Stomach (tissue), 9 donors: ENCODE measurements around the gene ITGB8. TPM values are rescaled to one million over a fixed set of nuclear protein-coding genes. Genes with fewer than 3 reads are reported as not detected.

ENCODE experiments used
- DNase-seq, 2 donors: peaks; one replicate each; pipeline versions ENCODE4 v3.0.0 to v3.0.0-alpha.2; 2013 to 2019
- H3K27ac ChIP-seq, 5 donors: fragments of 200-600 bp in 4 of 5; sonication (generic) in 4 of 5; one replicate each; pipeline ENCODE4 v1.5.1; 2013 to 2019; ENCODE audit warnings: mild to moderate bottlenecking in 1 of 5, moderate library complexity in 1 of 5
- H3K27me3 ChIP-seq, 3 donors: fragments of 200-600 bp; sonication (generic); one replicate each; pipeline ENCODE4 v1.5.1; 2017 to 2019; ENCODE audit warnings: mixed run types in 1 of 3
- H3K36me3 ChIP-seq, 4 donors: fragments of 200-600 bp; sonication (generic); 1 replicate in 3 of 4; 2 replicates in 1 of 4; pipeline ENCODE4 v1.5.1; 2016 to 2019
- H3K4me1 ChIP-seq, 4 donors: fragments of 200-600 bp; sonication (generic); one replicate each; pipeline ENCODE4 v1.5.1; 2016 to 2019
- H3K4me3 ChIP-seq, 4 donors: fragments of 200-600 bp; sonication (generic) in 3 of 4; one replicate each; pipeline ENCODE4 v1.5.1; 2016 to 2019; ENCODE audit warnings: mild to moderate bottlenecking in 1 of 4
- H3K9me3 ChIP-seq, 4 donors: fragments of 200-600 bp; sonication (generic); one replicate each; pipeline ENCODE4 v1.5.1; 2016 to 2019
- EP300 ChIP-seq: sonication (generic); formaldehyde crosslinking; IDR thresholded peaks from one replicate; pipeline ENCODE4 v1.6.1; 2017; ENCODE audit warnings: antibody characterized with exemption
- POLR2A ChIP-seq, 4 donors: fragments of 450-650 bp; IDR thresholded peaks; one replicate each; pipeline ENCODE4 v1.6.1; 2016; ENCODE audit warnings: antibody characterized with exemption in 4 of 4, control low read depth in 2 of 4, mild to moderate bottlenecking in 1 of 4, moderate library complexity in 1 of 4
- POLR2AphosphoS5 ChIP-seq, 3 donors: sonication (generic); formaldehyde crosslinking; IDR thresholded peaks; one replicate each; pipeline ENCODE4 v1.6.1; 2016; ENCODE audit warnings: antibody characterized with exemption in 3 of 3
- WGBS, 5 donors: extraction: QIAGEN DNeasy Blood & Tissue Kit in 3 of 5; methylation state at CpG; one replicate each; pipeline versions ENCODE4 v1.1.5 to v1.1.7; 2013 to 2018; 5-methylcytosine and 5-hydroxymethylcytosine counted together
- intact Hi-C: fragments of 100-400 bp; cut with DNase I; formaldehyde crosslinking; loops from one replicate; pipeline ENCODE4 v1.15.1; 2023; ENCODE audit warnings: low total_unique reads
- polyA plus RNA-seq, 3 donors: library from polyadenylated mRNA; stranded (reverse); fragments of 200-250 nt; gene quantifications; one replicate each; pipeline ENCODE4 v1.2.3, GENCODE V29; 2013
- total RNA-seq, 5 donors: library from RNA; depleted of rRNA; stranded (reverse); fragments of >200 nt; gene quantifications; one replicate each; pipeline versions ENCODE4 v1.1.0 to v1.2.3, GENCODE V29; 2014 to 2016
- TF ChIP-seq, protein P1 (sequence below), 7 experiments: fragments of 450-650 bp in 4 of 7; fragments of 200-600 bp in 3 of 7; sonication (generic) in 3 of 7; IDR thresholded peaks; one replicate each; pipeline ENCODE4 v1.5.1; 2016 to 2019; ENCODE audit warnings: antibody characterized with exemption in 7 of 7, control low read depth in 2 of 7, mild to moderate bottlenecking in 1 of 7
- donor health status: healthy with polysubstance abuse.
- donor health status: Bipolar disorder and iron deficiency.
- donor health status: healthy.

ITGB8 gene
- total and polyA plus RNA-seq, 8 donors: 1.1 to 31.9 (median 6.5) TPM

DNA sequence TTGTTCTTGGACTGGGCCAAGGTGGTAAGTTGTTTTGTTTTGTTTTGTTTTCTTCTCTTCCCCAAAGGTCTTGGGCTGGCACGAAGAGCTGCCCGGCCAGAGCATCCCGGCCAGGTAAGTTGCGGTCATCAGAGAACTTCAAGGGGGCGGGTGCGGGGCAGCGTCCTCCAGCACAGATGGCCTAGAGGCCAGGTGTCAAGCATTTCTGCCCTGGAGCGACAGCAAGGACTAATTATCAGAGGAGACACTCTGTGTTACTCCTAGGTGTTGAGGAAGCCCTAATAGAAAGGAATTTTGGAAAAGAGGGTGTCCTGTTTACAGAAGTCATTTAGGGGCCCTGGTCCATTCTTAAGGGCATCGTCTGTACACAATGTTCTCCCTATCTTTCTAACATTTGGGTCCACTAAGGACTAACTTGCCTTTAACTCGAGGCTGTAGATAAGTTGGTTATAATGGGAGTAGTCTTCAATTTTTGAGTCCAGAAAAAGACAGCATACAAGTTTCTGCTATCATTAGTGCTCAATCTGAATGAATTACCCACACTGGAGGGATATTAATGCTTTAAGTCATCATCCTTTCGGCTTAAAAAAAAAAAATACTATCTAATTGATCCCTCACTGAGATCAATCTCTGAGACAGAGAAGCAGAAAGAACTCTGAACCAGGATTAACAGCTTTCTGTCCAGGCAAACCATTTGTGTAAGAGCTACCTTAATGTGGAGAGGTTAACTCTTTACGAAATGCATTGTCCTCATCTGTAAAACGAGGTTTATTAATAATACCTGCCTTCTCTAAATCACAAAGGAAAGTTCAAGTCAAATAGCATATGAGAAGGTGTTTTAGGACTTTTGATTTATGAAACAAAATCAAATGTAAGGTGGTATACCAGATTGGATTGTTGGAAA, 1.5 kb downstream of the ITGB8 start:
- no peak for DNase-seq
- H3K4me1 ChIP-seq: peaks cover 0 to 29% (median 21%) of the 10 kb centered on the region in 4 donors
- H3K36me3 ChIP-seq: no peaks in the 10 kb centered on the region
- intact Hi-C loops: no loop called here
- no peak for TF ChIP-seq POLR2A (IDR thresholded peaks at IDR 0.05)
- no peak for TF ChIP-seq POLR2AphosphoS5 (IDR thresholded peaks at IDR 0.05)
- no peak for TF ChIP-seq EP300
- TF ChIP-seq, protein P1, sequence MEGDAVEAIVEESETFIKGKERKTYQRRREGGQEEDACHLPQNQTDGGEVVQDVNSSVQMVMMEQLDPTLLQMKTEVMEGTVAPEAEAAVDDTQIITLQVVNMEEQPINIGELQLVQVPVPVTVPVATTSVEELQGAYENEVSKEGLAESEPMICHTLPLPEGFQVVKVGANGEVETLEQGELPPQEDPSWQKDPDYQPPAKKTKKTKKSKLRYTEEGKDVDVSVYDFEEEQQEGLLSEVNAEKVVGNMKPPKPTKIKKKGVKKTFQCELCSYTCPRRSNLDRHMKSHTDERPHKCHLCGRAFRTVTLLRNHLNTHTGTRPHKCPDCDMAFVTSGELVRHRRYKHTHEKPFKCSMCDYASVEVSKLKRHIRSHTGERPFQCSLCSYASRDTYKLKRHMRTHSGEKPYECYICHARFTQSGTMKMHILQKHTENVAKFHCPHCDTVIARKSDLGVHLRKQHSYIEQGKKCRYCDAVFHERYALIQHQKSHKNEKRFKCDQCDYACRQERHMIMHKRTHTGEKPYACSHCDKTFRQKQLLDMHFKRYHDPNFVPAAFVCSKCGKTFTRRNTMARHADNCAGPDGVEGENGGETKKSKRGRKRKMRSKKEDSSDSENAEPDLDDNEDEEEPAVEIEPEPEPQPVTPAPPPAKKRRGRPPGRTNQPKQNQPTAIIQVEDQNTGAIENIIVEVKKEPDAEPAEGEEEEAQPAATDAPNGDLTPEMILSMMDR (IDR thresholded peaks at IDR 0.05): no peak
- H3K27ac ChIP-seq: peak overlapping the region; percentile 79 to 96 (median 90)
- no peaks in the 10 kb centered on the region for H3K9me3 ChIP-seq
- H3K4me3 ChIP-seq: peak overlapping the region; percentile 58 to 83 (median 66)
- peaks cover 0 to 16% (median 0%) of the 10 kb centered on the region in 3 donors for H3K27me3 ChIP-seq
- WGBS, 5 donors: 17 to 30% (median 24%) methylated on average over 13 of the region's 13 CpGs

DNA sequence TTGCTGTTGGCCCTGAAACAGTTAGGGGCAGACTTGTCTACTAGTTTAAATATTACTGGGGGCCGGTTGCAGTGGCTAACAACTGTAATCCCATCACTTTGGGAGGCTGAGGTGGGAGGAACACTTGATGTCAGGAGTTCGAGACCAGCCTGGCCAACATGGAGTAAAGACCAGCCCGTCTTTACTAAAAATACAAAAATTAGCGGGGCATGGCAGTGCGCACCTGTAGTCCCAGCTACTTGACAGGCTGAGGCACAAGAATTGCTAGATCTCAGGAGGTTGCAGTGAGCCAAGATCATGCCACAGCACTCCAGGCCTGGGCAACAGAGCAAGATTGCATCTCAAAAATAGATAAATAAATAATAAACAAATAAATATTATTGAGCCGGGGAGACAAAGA, 7.6 kb downstream of the ITGB8 start:
- TF ChIP-seq, protein P1 (IDR thresholded peaks at IDR 0.05): no peak
- no peak for TF ChIP-seq POLR2A (IDR thresholded peaks at IDR 0.05)
- no peak for TF ChIP-seq EP300
- TF ChIP-seq POLR2AphosphoS5 (IDR thresholded peaks at IDR 0.05): no peak
- intact Hi-C loops: no loop called here
- H3K36me3 ChIP-seq: no peaks in the 10 kb centered on the region
- WGBS, 5 donors: 88 to 98% (median 88%) methylated on average over 6 of the region's 6 CpGs
- H3K4me1 ChIP-seq: peaks cover 0 to 20% (median 0%) of the 10 kb centered on the region in 4 donors
- H3K27me3 ChIP-seq: no peaks in the 10 kb centered on the region
- no peak for DNase-seq
- H3K4me3 ChIP-seq: no peak overlapping the region
- H3K27ac ChIP-seq: no peak overlapping the region
- no peaks in the 10 kb centered on the region for H3K9me3 ChIP-seq

DNA sequence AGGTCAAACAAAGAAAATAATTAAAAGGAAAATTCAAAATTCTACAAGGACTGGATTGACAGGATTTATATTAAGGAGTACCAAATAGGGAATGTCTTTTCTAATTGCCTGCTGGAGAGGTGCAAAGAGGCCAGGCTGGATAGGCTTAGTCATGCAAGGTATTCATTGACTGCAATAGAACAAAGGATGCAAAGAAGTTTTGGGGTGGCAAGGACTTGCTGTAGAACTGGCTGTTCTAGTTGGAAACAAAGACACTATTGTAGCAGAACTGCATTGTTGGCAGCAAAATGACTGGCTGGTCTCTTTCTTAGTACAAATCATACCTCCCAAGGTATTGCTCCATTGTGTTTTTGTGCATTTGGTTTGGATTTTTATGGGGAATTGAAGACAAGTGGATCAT, 10.1 kb downstream of the ITGB8 start:
- DNase-seq: peak; percentile 26 to 84
- peak overlapping the region in 4 of 5 donors; percentile 11 to 78 (median 49) for H3K27ac ChIP-seq
- H3K4me1 ChIP-seq: peaks cover 0 to 7% (median 0%) of the 10 kb centered on the region in 4 donors
- no peaks in the 10 kb centered on the region for H3K27me3 ChIP-seq
- TF ChIP-seq, protein P1 (IDR thresholded peaks at IDR 0.05): no peak
- TF ChIP-seq EP300 (no peak), POLR2AphosphoS5 (IDR thresholded peaks at IDR 0.05) (no peak), POLR2A (IDR thresholded peaks at IDR 0.05) (no peak)
- intact Hi-C loops: no loop called here
- H3K36me3 ChIP-seq: no peaks in the 10 kb centered on the region
- no peak overlapping the region for H3K4me3 ChIP-seq
- H3K9me3 ChIP-seq: no peaks in the 10 kb centered on the region

DNA sequence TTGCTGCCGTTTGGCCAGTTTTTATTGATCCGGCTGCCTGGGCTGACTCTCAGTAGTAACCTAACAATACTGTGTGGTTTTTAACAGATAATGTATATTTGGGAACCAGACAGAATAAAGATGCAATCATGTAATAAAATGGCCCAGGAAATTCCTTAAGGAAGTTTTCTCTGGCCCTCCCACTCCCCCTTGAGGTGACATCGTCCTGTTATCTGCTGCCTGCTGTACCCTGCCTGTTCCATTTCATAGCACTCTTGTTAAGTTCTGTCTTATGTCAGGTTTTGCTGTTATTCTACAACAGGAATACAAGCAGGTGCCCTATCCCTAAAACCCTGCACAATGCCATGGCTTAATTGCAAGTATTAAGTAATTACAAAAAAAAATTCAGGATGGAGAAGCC, 12.5 kb downstream of the ITGB8 start:
- TF ChIP-seq, protein P1 (IDR thresholded peaks at IDR 0.05): peak in 1 of 7 experiments; percentile 6
- TF ChIP-seq EP300: no peak
- H3K27ac ChIP-seq: no peak overlapping the region
- intact Hi-C loops: no loop called here
- H3K27me3 ChIP-seq: no peaks in the 10 kb centered on the region
- H3K4me1 ChIP-seq: peaks cover 0 to 7% (median 0%) of the 10 kb centered on the region in 4 donors
- 47 to 68% (median 57%) methylated on average over 3 of the region's 3 CpGs for WGBS, 5 donors
- no peak overlapping the region for H3K4me3 ChIP-seq
- no peaks in the 10 kb centered on the region for H3K9me3 ChIP-seq
- DNase-seq: no peak
- H3K36me3 ChIP-seq: no peaks in the 10 kb centered on the region
